PC-3 (cell line): ENCODE measurements around the gene ITM2C. TPM values are rescaled to one million over a fixed set of nuclear protein-coding genes. Genes with fewer than 3 reads are reported as not detected.

Source experiments
- ATAC-seq: fragments of 200-7000 bp; cut with Tn5 transposase; 2 replicates; pipeline ENCODE4 v1.9.1; 2020; ENCODE audit warnings: mild to moderate bottlenecking, moderate library complexity
- BruUV-seq: library from RNA; stranded (reverse); fragments of 400-500 nt; replicated peaks from 2 replicates; lab custom pipeline; 2021; lab: Mats Ljungman, UMichigan
- CTCF ChIA-PET: fragments of 300-600 bp; sonication (Branson Sonifier 250); formaldehyde crosslinking; loops from one replicate; lab custom pipeline; 2022; ENCODE audit warnings: antibody characterized with exemption; lab: Charles Lee
- POLR2A ChIA-PET: fragments of 300-600 bp; sonication (Branson Sonifier 250); formaldehyde crosslinking; loops from one replicate; lab custom pipeline; 2022; ENCODE audit warnings: antibody characterized with exemption; ENCODE audit not compliant: unreplicated experiment; lab: Charles Lee
- DNase-seq: peaks from one replicate; pipeline ENCODE4 v3.0.0-alpha.2; 2015
- H2AFZ ChIP-seq: fragments of 300-600 bp; sonication (generic); 2 replicates; pipeline ENCODE4 v1.6.0; 2016; ENCODE audit warnings: antibody characterized with exemption, low read length
- H3F3A ChIP-seq: fragments of 300-600 bp; sonication (generic); one replicate; pipeline ENCODE4 v1.6.0; 2017; ENCODE audit warnings: antibody characterized with exemption, low read length, control low read depth, mild to moderate bottlenecking; ENCODE audit not compliant: unreplicated experiment
- H3K27ac ChIP-seq: fragments of 300-600 bp; sonication (generic); 2 replicates; pipeline ENCODE4 v1.5.1; 2016; ENCODE audit warnings: mild to moderate bottlenecking, low read length
- H3K27me3 ChIP-seq: fragments of 300-600 bp; sonication (generic); 2 replicates; pipeline ENCODE4 v1.6.1; 2016; ENCODE audit warnings: low read length, mixed read lengths
- H3K36me3 ChIP-seq: fragments of 300-600 bp; sonication (generic); 2 replicates; pipeline ENCODE4 v1.6.1; 2016; ENCODE audit warnings: low read depth, mixed run types, low read length, mixed read lengths
- H3K4me1 ChIP-seq: fragments of 300-600 bp; sonication (generic); 2 replicates; pipeline ENCODE4 v1.5.1; 2016; ENCODE audit warnings: low read length; ENCODE audit not compliant: insufficient read depth
- H3K4me2 ChIP-seq: fragments of 300-600 bp; sonication (generic); 2 replicates; pipeline ENCODE4 v1.6.0; 2016; ENCODE audit warnings: low read length
- H3K4me3 ChIP-seq: fragments of 300-600 bp; sonication (generic); 2 replicates; pipeline ENCODE4 v1.5.1; 2016; ENCODE audit warnings: mild to moderate bottlenecking, low read length, mixed read lengths
- H3K79me2 ChIP-seq: fragments of 300-600 bp; sonication (generic); 2 replicates; pipeline ENCODE4 v1.6.1; 2017; ENCODE audit warnings: low read length, mixed read lengths
- H3K9ac ChIP-seq: fragments of 300-600 bp; sonication (generic); 2 replicates; pipeline ENCODE4 v1.6.0; 2016; ENCODE audit warnings: mild to moderate bottlenecking, low read length
- H3K9me2 ChIP-seq: fragments of 300-600 bp; sonication (generic); replicated peaks from 2 replicates; pipeline ENCODE4 v1.6.1; 2016; ENCODE audit warnings: mixed run types, low read length, mixed read lengths
- H3K9me3 ChIP-seq: fragments of 300-600 bp; sonication (generic); 2 replicates; pipeline ENCODE4 v1.6.1; 2016; ENCODE audit warnings: low read length, mixed read lengths
- H4K20me1 ChIP-seq: fragments of 300-600 bp; sonication (generic); 2 replicates; pipeline ENCODE4 v1.6.1; 2016; ENCODE audit warnings: low read length, mixed read lengths
- EZH2 ChIP-seq: fragments of 300-600 bp; sonication (generic); IDR thresholded peaks from one replicate; pipeline ENCODE4 v1.6.1; 2017; ENCODE audit warnings: antibody characterized with exemption, mild to moderate bottlenecking, low read length; ENCODE audit not compliant: unreplicated experiment
- EZH2phosphoT487 ChIP-seq: fragments of 300-600 bp; sonication (generic); IDR thresholded peaks from 2 replicates; pipeline ENCODE4 v1.6.1; 2018; ENCODE audit warnings: mild to moderate bottlenecking, antibody characterized with exemption, low read length, borderline replicate concordance
- intact Hi-C: fragments of 100-400 bp; cut with micrococcal nuclease; formaldehyde crosslinking; loops from 2 replicates; pipeline ENCODE4 v1.9.0; 2023
- total RNA-seq: library from RNA; depleted of rRNA; stranded (reverse); fragments of >200 nt; gene quantifications from 2 replicates; pipeline ENCODE4 v1.2.3, GENCODE V29; 2014
- TF ChIP-seq, protein P1 (sequence below): fragments of 300-600 bp; sonication (generic); conservative IDR thresholded peaks from 2 replicates; pipeline ENCODE4 v1.5.1; 2017; ENCODE audit warnings: antibody characterized with exemption, low read depth, mild to moderate bottlenecking, low read length

The ITM2C gene
- total RNA-seq, 1 experiment from 2014 or later, result 111 TPM

DNA sequence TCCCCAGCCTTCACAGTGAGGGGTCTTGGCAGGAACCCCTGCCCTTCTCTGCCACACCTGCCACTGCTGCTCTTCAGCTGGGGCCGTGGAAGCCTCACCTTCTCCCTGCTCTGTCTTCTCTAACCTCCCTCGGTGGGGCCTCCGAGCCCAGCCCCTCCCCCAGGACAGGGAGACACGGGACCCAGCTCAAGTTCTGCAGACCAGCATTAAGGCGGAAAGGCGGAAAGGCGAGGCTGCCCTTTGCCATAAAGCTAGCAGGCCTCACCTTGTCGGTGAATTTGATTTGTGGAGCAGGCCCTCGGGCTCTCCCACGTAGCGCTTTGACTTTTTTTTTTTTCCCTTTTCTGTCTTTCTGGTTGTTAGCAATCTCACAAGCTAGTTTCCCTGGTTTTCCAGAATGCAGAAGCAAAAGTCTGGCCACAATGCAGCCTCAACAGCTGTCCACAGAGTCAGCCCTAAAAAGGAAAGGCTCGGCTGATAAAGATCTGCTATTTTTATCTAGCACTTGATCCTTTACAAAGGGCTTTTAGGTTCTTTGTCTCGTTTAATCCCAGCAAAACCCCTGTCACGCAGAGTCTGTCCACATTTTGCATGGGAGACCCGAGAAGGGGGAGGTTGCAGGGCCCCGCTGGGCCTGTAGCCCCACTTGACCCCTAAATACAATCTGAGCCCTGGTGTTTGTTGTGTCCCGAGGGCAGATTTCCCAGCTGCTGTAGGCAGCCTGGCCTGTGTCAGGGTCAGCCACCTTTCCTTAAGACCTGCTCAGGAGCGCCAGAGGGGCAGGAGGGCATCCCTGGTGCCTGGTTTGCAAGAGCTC is 6.0 kb downstream of the ITM2C start:
- Histone ChIP-seq H3K9me2 (no peaks in the 10 kb centered on the region), H3K9ac (no peak overlapping the region), H3K9me3 (no peaks in the 10 kb centered on the region), H3K36me3 (no peaks in the 10 kb centered on the region), H3F3A (no peaks in the 10 kb centered on the region), H3K27me3 (no peaks in the 10 kb centered on the region), H3K4me1 (peaks cover 12% of the 10 kb centered on the region), H2AFZ (no peak overlapping the region), H3K4me3 (no peak overlapping the region), H3K27ac (no peak overlapping the region), H3K79me2 (no peaks in the 10 kb centered on the region), H4K20me1 (no peaks in the 10 kb centered on the region; the same call in 1 of the 2 replicates), H3K4me2 (no peak overlapping the region)
- CTCF ChIA-PET, result no interaction called here
- no TSS peak for BruUV-seq
- POLR2A ChIA-PET, result interaction anchor here (0.6 kb wide), 1 partner anchor 178 kb away, joined by 5 read pairs; no protein-coding TSS in a partner anchor
- intact Hi-C loops, result no loop called here
- ATAC-seq (no peak), DNase-seq (no peak)
- TF ChIP-seq EZH2phosphoT487, result no peak
- TF ChIP-seq EZH2, result no peak
- TF ChIP-seq, protein P1, sequence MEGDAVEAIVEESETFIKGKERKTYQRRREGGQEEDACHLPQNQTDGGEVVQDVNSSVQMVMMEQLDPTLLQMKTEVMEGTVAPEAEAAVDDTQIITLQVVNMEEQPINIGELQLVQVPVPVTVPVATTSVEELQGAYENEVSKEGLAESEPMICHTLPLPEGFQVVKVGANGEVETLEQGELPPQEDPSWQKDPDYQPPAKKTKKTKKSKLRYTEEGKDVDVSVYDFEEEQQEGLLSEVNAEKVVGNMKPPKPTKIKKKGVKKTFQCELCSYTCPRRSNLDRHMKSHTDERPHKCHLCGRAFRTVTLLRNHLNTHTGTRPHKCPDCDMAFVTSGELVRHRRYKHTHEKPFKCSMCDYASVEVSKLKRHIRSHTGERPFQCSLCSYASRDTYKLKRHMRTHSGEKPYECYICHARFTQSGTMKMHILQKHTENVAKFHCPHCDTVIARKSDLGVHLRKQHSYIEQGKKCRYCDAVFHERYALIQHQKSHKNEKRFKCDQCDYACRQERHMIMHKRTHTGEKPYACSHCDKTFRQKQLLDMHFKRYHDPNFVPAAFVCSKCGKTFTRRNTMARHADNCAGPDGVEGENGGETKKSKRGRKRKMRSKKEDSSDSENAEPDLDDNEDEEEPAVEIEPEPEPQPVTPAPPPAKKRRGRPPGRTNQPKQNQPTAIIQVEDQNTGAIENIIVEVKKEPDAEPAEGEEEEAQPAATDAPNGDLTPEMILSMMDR, result no peak

DNA sequence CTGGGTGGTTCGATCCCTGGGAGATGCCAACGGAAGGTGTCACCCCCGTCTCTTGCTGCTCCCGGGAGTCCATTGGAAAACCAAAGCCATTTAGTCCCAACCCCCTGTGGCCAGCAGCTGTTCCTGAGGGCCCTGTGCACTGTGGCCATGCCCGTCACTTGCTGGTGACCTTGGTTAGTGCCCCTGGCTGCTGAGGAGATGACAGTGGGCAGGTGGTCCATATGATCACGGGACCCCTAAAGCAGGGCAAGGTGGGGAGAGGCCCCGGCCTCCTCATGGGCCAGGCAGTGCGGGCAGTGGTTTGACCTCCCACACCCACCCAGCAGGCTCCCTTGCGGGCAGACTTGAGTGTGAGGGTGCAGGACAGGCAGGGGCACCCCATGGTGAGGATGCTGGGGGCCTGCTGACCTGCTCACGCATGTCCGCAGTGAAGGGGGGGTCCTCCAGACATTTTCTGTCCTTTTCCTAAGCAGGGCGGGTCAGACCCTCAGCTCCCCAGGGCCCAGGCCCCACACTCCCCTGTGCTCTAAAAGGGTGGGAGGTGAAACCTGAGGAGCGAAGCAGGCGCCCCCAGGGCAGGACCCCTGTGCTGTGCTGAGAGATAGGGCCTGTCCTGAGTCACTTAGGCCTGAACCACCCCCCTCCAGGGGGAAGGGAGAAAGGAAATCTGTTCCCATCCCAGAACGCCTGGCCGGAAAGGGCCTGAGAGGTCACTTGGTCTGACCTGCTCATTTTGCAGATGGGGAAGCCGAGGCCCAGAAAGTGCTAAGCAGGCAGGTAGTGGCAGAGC is 6.8 kb downstream of the ITM2C start:
- Histone ChIP-seq H4K20me1 (no peaks in the 10 kb centered on the region), H3F3A (no peaks in the 10 kb centered on the region), H3K4me3 (no peak overlapping the region), H3K36me3 (no peaks in the 10 kb centered on the region), H2AFZ (no peak overlapping the region), H3K4me2 (no peak overlapping the region), H3K27ac (no peak overlapping the region), H3K27me3 (no peaks in the 10 kb centered on the region), H3K9ac (no peak overlapping the region), H3K9me2 (no peaks in the 10 kb centered on the region), H3K4me1 (peaks cover 8% of the 10 kb centered on the region), H3K9me3 (no peaks in the 10 kb centered on the region), H3K79me2 (no peaks in the 10 kb centered on the region)
- ChIA-PET POLR2A (interaction anchor here (0.6 kb wide), 1 partner anchor 178 kb away, joined by 5 read pairs; no protein-coding TSS in a partner anchor), CTCF (no interaction called here)
- ATAC-seq, result no peak
- no TSS peak for BruUV-seq
- TF ChIP-seq, protein P1, result no peak
- no peak for TF ChIP-seq EZH2
- TF ChIP-seq EZH2phosphoT487, result no peak
- intact Hi-C loops, result no loop called here
- no peak for DNase-seq
